Activated effector memory CD4-positive, alpha-beta T cell treated with anti-CD3 and anti-CD28 coated beads, Interleukin-2, amount 50 U/mL, for 16 hours (primary cell): ENCODE results near the gene CFAP53.

ENCODE experiments used
- DNase-seq: peaks from one replicate; pipeline ENCODE4 v3.0.0-alpha.2; 2020

Gene CFAP53

DNA sequence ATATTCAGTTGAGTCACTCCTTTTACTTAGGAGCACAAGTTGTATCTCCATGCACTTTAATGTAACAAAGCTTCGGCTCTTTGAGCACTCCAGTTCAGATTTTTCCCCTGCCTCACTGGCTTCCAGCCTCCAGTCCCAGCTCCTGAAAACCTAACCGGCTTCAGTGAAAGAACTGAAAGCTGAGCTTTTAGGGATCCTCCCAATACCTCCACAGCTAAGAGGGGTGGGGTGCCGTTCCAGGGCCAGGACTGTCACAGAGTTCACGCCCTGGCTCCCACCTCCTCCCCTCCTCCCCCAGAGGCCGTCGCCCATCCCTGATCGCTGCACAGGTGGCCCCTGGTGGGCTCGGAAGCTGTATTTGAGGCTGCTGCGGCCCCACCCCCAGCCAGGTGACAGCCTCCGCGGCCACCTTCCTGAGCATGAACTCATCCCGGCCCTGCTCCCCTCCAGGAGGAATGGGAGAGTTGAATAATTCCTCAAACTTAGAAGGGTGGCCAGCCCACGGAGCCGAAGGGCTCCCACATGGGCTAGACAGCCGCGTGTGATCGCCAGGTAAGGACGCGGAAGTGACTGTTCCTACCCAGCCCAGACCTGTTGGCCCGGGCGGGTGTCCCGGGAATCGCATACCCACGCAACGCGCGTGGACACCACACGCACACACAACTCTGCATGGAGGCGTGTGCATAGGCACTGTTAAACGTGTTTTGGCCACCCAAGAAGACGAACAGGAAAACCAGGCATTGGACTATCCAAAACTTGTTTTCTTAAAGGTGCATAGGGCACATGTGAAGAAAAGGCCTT, 73.1 kb downstream of the CFAP53 start:
- DNase-seq = no peak

DNA sequence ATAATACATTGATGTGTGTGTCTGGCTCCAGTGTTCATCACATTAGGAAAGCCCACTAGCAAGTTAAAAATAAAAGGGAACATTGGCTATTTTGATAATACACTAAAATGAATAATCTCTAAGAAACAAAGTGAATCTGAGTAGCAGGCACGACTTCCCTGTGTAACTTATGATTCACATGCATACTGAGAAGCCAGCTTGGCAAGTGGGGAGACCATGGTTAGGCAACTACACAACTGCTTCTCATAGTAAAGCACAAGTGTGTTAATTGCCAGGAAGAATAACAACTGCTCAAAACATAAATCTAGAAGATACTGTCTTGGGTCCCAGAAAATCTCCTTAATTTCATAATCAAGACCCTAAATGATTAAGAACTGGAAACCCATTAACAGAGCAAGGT, 75.4 kb downstream of the CFAP53 start:
- no peak for DNase-seq

DNA sequence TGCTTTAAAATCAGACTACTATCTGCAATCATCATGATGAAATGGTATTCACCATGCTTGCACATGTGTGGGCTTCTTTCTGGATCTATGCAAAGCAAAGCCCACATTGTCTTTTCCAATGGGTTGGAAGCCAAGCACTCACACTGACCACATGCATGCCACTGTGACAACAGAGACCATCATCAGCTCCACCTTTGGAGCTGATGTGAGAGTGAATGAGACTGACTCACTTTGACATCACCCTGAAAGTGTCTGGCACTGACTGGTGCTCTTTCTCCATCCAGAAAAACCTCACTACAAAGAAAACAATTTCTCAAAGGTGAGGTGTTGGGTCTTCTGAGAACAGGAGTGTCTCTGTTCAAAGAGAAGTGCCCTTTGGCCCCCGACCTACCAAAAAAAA, 76.1 kb downstream of the CFAP53 start:
- DNase-seq = no peak

DNA sequence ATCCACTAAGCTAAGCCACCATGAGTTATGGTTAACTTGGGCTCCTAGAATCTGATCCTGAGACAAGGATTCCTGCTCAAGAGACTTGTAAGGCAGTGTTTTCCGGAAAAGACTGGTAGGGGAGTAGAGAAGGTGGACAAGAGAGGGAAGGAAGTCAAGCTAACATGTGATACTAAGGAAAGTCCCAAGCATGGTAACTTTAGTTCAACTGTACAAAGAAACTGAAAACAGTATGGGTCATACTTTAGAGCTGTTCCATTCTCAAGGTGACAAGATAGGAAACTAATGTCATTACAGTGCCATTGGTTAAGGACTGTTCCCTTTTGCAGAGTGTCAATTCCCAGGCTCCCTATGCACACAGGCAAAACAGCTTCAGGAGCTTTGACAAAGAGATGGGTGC, 77.1 kb downstream of the CFAP53 start:
- DNase-seq = no peak

DNA sequence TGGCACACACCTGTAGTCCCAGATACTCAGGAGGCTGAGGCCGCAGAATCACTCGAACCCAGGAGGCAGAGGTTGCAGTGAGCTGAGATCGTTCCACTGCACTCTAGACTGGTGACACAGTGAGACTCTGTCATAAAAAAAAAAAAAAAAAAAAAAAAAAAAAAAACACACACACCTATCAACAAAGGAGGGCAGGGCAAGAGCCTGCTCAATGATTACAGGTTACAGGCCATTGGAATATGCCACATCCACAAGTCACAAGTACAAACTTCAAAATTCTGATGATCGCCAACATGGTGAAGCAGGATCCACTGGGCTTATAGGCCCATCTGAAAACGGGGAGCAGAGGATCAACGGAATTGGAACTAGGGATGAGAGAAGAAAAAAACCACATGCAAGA, 77.6 kb downstream of the CFAP53 start:
- DNase-seq = no peak

DNA sequence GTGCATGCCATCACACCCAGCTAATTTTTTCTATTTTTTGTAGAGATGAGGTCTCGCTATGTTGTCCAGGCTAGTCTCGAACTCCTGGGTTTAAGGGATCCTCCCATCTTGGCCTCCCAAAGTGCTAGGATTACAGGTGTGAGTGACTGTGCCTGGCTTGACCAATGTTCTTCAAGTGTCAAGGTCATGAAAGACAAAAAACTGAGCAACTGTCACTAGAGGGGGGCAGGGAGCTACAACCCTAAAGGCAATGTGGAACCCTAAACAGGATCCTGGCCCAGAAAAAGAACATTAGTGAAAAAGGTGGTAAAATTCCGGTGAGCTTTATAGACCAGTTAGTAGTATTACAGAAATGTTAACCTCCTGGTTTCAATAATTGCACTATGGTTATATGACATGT, 78.6 kb downstream of the CFAP53 start:
- DNase-seq = no peak

DNA sequence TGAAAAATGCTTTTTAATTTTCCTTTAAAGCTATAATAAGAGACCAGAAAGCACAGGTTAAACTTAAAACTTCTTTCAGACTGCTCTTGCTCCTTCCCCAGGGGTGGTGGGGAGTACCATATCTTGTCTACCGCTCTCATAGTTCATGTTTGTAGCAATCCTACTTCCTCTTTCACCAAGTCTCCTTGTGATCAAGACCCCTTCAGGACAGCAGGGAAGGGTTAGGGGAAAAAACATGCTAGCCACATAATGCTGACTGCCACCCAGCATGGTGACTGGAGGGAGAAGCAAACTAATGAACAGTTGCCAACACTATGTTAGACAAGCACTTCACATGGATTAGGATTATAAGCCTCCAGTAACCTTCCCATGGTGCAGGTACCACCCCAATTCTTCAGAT, 79.9 kb downstream of the CFAP53 start:
- DNase-seq = no peak

DNA sequence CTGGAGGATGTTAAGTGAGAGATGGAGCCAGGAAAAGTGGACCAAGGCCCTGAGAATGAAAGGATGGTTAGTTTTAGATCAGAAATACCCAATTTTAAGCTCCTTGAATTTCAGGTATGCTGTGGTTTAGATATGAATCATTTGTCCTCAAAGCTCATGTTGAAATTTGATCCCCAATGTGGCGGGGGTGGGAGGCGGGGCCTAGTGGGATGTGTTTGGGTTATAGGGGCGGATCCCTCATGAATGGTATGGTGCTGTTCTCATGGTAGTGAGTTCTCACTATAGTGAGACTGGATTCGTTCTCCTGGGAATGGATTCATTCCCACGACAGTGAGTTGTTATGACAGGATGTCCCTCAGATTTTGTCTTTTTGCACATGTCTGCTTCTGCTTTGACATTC, 82.7 kb downstream of the CFAP53 start:
- no peak for DNase-seq

DNA sequence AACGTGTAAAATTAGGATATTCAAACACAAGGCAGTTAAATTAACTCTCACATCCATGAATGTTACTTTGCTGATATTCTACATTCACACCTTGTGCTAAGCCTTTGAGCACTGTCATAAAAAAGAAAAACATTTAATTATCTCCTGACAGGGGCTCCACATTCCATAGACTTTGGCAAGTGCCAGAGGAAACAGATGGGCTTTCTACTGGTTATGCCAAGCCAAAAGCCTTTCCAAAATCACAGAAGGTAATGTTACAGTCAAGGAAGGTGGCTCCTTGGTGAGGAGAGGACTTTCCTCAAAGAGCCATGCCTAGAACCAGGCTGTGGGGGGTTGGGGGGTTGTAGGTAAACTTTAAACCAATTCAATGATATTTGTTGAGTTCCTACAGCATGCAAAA, 83.8 kb downstream of the CFAP53 start:
- no peak for DNase-seq

DNA sequence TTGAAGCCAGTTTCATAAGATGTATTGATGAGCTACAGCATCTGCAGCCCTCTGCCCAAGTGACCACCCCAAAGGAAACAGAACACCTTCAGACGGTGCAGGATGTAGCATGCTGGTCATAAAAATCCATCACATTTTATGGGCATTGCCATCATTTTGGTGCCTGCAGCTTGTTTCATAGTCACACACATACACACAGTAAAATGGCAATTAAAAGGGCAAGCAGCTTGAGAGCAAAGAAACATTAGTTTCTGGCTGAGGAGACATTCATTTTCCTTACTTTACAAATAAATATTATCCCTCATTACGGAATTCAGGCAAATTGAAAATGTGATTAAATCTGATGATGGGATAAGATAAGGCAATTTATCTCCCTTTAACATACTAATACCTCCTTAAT, 84.7 kb downstream of the CFAP53 start:
- DNase-seq = no peak

DNA sequence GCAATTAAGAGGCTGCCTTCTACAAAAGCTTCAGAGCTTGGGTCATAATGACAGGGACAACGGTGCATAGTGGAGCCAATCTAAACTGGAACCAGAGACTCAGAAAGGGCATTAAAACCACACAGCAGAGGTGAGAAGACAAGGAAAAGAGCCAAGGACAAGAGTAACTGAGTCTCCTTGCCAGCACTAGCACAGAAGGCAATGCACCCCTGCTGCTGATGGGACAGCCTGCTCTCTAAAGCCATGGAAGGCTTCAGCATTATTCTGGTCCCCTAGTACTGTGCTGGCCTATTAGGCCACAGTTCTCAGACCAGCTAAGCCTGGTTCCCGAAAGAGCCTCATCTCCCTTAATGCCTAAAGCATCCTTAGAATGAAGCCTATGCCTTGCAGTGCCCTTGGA, 86.8 kb downstream of the CFAP53 start:
- DNase-seq = no peak

DNA sequence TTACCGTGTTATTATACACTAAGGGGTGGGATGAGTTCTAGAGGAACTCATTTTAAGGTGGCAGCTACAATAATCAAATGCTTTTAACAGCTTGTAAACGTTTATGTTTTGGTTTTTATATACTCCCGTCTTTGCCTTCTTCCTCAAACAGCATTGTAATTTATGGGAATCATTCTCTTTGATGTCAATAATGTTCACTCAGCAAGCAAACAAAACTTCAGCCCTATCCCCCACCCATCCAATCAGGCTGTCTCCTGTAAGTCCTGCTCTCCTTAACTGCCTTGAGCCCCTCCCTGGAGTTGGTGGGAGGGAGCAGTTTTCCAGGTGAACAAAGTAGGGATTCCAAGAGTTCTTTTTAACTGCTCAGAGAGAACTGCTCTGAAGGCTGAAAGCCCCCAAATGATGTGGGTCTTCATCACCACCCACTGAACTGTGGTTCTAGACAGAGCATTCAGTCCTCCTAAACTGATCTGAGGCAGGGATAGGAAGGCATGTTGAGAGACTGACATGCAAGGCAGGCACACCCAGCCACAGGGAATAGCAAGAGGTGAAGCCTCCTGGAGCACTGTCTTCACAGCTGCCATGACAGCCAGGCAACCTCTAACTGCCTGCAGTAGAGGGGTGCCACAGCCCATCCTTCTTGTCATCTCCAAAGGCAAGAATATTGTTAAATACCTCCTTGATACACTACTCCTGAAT, 88.9 kb downstream of the CFAP53 start:
- DNase-seq = no peak
